HG03354 (cell line): ENCODE measurements around the gene ABTB1.

Experiments
- ATAC-seq: cut with Tn5 transposase; IDR thresholded peaks from one replicate; pipeline ENCODE4 v1.9.1; 2021; ENCODE audit warnings: mild to moderate bottlenecking; ENCODE audit not compliant: unreplicated experiment, poor library complexity, severe bottlenecking

Gene ABTB1

DNA sequence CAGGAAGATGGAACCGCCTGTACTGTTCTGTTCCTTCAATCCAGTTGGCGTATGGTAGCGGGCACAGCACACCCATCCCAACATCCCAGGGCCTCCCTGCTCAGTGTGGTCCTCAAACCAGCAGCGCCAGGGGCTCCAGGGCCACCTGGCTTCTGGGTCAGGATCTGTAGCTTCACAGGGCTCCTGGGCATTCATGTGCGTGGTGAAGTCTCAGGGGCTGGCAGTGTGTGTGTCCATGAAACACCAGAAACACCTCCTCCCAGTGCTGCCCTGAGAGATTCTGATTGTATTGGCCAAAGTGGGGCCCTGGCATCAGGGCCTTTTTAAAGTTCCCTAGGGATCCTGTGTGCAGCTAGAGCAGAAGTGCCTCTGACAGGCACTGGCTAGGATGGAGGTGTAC lies 42.1 kb downstream of the ABTB1 start:
- ATAC-seq, result no peak

DNA sequence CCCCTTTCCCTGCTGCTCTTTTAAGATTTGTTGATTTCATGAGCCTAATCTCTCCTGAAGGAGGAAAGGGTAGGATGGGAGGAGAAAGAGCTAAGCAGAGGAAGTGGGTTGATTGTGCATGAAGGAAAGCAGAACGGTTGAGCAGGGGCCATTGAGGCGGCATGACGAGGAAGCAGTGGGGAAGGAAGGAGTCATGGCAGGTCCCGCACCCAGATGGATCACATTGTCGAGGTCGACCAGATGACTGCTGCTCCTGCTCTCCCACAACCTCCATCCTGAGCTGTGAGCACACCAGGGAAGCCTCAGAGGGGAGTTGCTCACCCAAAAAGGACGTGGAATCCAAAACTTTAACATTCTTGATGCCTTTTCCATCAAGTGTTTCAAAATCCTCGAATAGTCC lies 42.8 kb downstream of the ABTB1 start:
- no peak for ATAC-seq

DNA sequence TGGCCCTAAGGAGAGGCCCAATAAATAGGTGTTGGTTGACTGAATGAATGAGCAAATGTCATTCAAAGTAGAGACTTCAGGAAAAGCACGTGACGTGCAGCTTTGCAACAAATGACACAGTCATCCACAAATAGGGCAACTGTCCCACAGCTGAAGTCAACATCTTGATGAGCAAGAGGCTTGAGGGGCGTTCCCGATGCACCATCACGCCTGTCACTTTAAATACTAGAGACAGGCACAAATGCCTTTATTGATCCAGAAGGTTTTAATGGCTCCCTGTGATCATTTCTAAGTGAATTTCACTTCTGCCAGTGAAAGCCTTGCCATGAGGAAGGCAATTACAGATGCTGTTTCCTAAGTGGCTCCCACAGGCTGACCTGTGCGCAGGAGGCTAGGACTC lies 43.6 kb downstream of the ABTB1 start:
- ATAC-seq, result no peak

DNA sequence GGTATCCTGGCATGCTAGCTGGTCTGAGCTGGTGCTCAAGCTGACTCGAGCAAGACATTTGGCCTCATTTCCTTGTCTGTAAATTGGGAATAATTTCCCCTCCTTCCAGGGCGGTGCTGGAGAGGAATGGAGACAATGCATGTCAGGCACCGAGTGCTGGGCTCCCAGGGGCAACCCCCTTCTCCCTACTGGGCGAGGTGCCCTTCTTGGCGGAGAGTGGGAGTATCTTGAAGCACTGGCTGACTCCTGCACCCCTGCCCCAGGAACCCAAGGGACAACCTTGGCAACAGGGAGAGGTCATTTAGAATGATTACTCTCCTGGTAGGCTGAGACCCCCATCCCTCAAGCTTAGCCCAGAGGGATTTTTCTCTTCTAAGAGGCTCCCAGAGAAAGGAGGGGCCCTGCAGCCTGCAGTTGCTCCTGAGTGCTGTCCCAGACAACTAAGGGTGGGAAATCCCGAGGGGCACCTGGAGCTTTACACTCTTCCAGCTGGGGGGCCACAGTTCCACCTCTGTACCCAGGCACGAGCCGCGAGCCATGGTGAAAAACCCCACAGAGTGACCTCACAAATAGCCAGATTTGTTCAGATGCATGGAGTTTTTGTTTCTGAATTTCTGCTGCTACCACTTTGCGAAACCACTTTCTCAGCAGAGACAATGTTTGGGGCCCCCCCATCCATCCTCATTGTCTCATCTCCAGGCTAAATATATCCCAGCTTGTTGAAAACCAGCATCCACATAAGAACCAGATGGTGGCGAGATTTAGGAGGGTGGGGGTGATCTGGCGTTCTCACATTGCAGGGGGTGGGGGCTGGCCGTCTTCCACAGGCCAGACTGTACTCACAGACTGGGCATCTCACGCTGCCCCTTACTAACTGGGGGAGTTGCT lies 44.8 kb downstream of the ABTB1 start:
- ATAC-seq, result no peak

DNA sequence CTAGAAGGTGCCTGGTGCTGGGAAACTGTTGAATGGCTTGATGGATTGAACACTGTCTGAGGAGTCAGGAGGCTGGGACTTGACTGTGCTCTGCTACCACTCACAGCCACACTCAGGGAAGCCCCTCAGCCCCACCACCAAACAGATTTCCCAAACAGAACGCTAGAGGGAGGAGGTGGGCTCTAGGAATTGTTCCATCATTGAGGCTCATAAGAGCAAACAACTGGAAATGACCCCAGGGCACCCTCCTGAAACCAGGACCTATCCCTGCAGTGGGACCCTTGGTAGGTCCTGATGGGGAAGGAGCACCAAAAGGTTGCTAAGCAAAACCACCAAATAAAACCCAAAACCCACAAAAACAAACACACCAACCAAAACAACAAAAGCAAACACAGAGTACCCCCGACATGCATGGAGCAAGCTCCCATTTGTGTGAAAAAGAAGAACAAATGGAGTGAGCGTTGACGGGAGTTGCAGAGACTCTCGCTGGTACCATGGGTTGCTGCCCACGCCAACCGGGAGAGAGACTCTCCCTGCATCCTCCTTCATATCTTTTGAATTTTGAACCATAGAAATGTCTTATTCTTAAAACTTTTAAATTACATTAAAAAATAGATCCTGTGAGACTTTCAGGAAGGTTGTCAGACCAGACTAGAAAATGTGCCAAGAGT lies 45.6 kb downstream of the ABTB1 start:
- no peak for ATAC-seq

DNA sequence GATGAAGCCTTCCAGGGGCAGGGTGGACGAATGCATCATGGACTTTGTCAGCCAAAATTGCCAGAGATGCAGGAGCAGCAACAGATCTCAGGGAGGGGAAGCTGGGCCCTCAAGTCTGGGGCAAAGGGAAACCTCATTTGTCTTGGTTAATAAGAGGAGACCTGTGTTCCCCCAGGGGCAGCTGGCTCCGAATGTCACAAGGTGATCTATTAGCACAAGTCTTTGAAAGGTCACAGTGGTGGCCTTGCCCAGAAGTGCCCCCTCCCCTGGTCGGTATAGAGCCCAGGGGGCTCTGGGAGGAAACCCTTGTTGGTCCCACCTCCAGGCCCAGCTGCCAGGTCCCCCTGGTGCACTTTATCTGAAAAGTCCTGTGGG lies 46.2 kb downstream of the ABTB1 start:
- no peak for ATAC-seq

DNA sequence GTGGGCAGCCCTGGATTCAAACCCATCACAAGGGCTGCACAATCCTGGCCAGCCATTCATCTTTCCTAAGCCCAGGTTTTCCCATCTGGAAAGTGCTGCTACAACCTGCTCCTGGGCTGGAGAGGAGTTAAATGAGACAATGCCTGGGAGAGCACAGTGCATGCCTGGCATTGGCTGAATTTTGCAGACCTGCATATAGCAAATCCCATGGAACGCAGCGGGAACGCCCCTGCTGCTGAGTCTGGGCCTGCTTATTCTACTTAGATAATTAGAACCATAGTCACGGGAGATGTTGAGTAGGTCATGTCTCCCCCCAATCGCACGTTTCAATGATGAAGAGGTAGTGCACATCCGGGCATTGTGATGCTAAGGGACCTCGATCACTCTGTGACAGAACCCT lies 46.6 kb downstream of the ABTB1 start:
- no peak for ATAC-seq

DNA sequence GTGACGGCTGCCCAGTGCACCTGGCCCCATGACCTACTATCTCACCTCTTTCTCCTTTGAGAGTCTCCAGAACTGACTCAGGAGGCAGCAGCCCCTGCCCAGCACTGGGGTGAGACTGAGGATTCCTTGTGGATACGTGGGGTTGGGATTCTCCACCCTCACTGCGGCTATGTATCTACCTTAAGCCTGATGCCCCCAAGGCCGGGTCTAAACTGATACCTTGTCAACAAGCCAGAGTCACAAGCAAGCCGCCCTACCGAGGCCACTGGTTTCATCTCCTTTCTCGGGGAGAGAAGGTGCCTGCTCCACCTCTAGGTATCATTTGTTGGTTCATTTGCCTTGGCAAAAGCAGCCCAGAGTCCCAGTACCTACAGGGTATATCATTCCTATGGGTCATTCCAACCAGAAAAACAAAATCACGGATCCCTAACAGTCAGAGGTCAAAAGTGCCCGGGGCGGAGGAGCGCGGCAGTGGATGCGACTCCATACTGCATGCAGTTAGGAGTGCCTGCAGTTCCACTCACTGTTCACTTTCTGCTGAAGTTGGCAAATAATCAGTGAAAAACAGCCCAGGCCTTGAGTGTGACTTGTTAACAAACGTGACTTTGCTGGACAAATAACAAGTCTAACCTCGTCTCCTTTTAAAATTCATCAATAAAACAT lies 47.5 kb downstream of the ABTB1 start:
- no peak for ATAC-seq

DNA sequence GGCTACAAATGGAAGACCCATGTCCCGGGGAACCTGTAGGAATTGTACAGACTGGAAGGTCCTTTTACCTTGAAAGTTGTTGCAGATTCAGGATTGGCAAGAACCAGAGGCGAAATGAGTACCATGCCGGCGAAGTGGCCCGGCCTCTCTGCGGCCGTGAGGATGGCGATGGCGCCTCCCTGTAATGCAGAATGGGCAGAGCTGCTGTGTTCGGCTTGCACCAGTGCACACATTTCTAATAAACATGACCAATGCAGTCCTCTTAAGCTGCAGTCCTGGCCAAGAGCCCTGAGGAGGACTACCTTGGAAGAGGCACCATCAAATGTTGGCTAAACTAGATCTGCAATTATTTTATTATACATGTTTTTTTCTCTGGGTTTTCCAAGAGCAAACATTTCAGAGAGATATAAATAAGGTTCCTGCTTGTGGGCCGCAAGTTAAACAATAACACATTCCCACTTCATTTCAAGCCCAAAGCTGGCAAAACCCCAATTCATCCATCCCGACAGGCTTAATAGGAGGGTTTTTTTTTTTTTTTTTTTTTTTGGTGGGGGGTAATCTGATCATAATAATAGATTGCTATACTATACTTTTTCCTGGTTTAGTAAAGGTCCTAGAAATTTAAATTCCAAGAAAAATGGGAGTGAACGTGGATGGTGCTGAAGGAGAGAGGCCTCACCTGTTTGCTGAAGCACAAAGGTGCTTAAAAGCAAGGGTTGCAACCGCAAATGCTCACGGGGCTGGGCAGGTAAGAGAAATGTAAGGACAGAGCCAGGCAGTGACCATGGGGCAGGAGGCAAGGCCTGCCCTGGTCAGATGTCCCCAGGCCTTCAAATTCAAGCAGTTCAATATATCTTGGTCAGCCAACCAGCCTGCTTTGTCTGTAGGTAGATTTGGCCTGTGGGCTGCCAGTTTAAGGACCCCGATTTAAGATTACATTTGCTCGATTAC lies 48.5 kb downstream of the ABTB1 start:
- no peak for ATAC-seq

DNA sequence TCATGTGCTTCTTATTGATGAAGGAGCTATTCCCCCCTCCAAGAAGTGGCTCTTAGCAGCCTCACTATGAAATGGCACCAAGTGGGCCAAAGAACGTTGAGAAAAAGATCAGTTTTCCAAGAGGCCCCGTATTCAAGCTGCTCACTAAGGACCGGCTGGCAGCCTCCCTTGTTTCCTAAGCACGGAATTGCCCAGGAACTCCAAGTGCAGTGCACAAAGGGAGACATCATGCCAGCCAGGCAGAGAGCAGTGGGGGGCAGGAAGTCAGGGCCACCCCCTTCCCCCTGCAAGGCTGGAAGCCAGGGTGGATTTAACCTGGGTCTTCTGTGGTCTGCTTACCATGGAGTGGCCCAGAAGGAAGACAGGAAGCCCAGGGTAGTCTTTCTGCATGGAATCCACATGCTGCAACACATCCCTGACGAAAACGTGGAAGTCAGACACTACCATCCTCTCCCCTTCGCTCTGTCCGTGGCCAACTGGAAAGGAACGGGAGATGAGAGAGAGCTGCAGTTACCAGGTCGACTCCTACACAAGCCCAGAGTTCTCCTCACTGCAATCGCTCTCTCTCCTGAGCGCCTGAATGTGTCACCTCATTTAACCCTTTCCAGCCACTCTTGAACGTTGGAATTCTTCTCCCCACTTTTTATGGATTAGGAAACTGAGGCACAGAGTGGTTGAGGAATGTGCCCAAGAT lies 49.5 kb downstream of the ABTB1 start:
- no peak for ATAC-seq

DNA sequence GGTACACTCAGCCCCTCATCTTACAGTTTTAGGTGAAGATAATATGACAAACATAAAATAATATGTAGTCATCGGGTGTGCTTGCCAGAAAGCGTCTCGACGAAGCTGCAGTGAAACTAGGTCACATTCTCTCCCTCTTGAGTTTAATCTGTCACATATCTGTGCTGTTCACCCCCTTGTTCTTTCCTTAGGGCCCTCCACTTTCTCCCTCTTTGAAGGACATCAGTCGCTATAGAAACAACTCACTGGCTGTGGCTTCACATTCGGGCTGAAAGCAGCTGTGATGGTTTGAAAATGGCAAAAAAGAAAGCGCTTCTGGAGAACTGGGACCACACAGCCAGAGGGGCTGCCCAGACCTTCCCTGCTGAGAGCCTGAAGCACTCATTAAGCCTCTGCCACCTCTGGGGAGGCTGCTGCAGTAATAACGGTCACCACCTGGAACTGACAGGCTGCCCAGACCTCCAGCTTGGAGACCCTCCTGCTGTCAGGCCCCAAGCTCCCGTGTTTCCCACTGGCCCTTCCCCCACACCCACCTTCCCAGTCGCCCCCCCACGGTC lies 50.3 kb downstream of the ABTB1 start:
- ATAC-seq, result no peak

DNA sequence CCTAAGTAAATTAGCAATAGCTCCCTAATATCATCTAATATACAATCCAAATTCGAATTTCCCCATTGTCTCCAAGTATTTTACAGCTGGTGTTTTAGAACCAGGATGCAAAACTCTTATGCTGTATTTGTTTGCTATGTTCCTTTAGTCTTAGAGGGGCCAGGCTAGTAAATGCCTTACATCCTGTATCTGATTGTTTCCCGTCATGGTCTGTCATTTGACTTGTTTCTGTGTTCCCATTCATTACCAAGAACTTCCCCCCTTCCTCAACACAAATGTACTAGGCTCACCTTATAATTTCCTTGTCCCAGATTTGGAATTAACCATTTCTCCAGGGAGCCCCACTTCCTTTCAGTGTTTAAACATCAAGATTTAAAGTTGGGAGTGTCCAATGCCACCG lies 54.1 kb downstream of the ABTB1 start:
- ATAC-seq, result no peak

DNA sequence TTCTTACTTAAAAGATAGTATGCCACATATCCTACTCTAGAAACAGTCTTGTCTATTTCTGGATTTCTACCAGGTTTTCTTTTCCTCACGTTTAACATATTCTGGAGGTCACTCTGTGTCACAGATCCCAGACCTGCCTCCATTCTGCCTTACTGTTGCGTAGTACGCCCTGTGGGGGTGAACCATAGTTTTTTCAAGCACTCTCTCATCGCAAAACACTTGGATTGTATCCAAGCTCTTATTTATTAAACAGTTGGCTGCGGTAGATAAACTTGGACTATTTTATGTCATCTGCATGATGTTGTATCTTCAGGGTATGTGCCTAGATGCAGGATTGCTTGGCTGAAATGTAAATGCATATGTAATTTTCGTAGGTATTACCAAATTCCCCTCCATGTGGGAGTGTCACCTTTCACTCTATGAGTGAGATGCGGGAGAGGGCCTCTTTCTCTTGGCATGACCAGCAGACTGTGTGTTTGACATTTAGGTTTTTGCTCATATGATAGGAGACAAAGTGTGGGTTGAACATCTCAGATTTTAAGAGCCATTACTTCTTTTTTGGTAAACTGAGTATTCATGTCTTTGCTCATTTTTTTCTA lies 55.8 kb downstream of the ABTB1 start:
- no peak for ATAC-seq

DNA sequence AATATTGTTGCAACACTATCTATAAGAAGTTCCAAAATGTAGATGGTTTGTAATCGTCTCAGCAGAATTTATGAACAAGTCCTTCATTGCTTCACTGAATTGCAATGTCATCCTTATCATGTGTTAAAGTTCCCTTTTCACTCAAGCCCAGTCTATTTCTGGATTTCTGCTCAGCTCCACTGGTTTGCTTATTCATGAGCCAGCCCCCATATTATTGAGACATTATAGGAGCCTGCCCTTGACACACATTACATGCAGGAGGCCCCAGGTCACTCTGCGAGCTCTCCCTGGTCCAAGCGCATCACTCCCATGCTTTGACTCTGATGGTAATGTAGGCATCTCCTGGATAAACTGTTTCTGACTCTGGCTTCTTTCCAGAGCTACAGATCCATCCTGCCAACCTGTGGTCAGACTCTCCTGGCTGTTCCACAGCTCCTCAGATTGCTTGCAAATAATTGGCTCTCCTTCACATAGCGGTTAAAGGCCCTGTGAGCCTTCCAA lies 56.9 kb downstream of the ABTB1 start:
- no peak for ATAC-seq

DNA sequence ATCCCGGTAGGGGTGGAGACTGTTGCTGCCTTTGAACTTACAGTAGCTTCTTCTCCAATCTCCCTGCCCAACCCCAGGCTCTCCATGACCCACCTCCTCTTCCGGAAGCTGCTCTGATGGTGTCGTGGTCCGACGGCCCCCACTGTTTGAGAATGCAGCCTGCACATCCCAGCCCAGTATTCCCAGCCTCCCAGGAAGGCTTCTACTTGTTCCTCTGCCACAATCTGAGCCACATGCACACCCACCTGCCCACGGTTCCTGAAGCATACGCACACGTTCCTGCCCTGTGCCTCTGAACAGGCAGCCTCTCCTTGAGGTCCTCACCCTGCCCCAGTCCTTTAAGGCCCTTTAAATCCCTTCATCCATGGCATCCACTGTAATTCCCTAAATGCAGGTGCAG lies 57.4 kb downstream of the ABTB1 start:
- ATAC-seq, result no peak
